MV-4-11 (cell line): ENCODE results near the gene PEAK3.
A peak's percentile ranks its signal among the peaks of the same experiment; 100 is the strongest.

ENCODE experiments used
- DNase-seq: peaks from one replicate; lab custom pipeline; 2025; lab: John Stamatoyannopoulos, UW

The PEAK3 gene

DNA sequence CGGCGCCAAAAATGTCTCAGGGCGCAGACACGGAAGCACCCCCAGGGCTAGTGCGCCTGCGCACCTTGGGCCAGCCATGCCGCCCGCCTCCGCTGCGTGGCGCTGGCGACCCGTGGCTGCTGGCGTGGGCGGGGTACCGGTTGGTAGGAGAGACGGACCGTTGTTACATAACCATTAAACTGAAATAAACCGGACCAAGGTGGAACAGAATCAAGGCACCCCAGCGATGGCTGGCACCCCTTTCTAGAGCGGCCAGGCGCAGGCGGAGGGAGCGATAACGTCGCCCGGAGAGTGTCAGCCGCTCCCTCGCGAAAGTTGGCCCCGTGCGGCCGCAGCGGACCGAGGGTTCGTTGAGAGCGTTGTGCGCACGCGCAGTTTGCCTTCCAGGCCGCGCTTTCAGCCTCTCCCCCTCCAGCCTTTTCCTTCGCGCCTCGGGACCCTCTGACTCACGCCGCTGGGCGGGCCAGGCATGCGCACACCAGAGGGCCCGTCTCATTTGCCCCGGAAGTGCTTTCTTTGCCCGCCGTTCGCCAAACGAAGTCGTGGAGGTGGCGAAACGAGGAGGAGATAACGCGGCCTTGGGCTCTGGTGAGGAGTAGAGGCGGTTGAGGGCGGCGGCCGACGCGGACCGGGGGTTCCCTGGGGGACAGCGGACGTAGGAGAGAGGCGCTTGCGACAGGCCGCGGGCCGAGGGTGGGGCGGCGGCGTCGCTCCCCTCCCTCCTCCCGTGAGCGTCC is 45.5 kb downstream of the PEAK3 start, which contains the start of the genes PLEKHJ1 and SF3A2:
PLEKHJ1 (minus strand) TSS at position 16 of the 737 bp plus-strand sequence. CDS start 81 bp downstream, outside the sequence.
SF3A2 (plus strand) TSS at position 511 of the 737 bp plus-strand sequence. CDS start 6,595 bp downstream, outside the sequence.
- DNase-seq: peak; percentile 98

DNA sequence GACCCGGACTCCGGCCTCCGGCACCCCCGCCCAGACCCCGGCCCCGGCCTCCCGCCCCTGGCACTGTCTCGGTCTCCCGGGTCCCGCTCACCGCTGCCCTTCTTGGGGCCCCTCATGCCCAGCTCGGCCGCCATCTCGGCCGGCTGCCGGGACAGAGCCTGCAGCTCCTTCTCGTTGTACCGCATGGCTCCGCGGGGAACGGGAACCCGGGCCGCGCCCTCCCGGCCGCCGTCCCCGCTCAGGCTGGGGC is 46.0 kb downstream of the PEAK3 start:
- no peak for DNase-seq

DNA sequence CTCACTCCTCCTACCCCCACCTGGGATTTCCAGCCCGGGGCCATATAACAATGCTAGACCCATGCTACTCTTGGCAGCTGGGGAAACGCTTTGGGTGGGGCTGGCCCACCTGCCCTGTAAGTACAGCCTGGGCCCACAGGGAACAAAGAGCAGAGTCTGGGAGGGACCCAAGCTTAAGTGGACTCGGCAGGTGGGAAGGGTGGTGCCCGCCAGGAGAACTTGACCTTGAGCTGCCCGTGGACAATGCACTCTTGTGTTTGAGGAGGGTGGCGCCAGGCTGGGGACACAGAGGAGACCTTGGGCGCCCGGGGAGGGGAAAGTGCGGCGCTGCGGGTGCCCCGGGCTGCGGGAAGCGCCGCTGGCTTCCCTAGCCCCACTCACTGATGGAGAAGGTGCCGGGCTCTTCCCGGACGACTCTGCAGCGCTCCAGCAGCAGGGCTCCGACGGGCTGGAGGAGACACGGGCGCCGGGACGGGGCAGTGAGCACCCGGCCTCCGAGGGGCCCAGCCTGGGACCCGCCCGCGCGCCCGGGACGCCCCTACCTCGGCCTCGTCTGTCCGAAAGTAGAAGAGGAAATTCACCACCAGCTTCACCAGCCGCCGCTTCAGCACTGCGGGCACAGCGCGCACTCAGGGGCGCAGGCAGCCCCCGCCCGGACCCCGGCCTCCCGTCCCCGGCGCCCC is 46.5 kb downstream of the PEAK3 start:
- no peak for DNase-seq

DNA sequence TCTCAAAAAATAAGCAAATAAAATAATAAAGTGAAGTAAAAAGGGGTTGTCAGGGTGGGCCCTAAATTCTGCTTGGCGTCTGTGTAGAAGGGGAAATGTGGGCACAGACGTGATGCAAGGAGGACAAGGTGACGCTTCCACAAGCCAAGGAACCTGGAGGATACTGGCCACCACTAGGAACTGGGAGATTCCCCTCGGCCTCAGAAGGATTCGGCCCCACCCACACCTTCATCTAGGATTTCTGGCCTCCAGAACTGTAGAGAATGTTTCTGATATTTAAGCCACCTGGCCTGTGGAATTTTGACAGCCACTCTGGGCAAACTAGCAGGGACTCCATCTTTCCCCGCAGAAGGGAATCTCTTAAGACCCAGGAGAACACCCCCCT is 47.0 kb downstream of the PEAK3 start:
- no peak for DNase-seq

DNA sequence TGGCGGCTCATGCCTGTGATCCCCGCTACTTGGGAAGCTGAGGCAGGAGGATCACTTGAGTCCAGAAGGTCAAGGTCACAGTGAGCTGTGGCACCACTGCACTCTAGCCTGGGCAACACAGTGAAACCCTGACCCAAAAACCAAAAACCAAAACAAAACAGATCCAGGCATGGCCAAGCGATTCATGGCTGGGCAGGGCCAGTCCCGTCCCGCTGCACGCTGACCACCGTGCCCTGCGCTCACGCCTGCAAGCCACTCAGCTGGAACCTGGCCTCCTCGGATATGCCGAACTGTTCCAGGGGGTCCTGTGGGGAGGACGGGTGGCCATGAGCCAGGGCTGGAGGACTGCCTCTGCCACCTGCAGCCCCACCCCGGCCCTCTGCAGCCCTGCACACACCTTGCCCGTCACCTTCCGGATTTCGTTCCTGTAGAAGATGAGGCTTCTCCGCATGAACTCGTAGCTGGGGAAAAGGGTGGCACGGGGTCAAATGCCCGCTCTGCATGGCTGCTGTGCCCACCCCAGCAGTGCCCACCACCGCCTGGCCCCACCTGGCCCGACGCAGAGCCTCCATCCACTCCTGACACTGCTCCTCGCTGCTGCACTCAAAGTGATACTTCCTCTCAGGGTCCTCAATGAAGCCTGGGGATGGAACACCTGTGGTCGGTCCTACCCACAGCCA is 48.2 kb downstream of the PEAK3 start:
- DNase-seq: no peak

DNA sequence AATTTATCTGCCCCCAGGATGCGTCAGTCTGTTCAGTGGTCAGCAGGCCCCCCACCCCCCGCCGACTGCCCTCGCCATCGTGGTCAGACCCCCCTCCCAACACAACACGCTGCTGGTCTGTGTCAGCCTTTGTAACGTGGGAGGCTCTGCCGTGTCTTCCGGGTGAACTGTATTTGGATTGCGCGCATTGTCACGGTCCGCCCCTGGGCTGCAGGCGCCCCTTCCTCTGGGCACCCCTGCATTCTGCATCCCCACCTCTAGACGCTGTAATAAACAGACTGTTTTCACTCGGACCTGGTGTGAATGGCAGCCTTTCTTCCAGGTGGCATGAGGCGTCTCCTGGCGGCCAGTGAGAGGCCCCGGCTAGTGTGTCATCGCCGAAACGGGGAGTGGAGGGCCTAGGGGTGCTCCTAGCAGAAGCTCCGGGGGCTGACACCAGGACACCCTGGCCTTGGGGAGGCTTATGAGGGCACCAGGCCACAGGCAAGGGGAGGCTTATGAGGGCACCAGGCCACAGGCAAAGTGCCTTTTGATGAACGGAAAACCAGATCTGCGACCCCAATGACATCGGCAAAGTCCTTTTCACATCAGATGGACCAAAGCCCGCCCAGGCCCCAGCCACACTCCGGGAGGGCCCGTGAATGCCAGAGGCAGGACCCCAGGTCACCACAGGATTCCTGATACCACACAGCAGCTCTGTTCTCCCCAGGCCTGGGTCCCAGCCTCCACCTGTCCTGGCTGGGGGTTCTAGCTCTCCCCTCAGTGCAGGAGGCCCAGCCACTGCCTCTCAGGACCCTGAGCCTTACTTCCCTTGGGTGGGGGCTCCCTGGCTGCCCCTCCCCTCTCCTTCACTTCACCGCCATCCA is 49.5 kb downstream of the PEAK3 start:
- DNase-seq: no peak

DNA sequence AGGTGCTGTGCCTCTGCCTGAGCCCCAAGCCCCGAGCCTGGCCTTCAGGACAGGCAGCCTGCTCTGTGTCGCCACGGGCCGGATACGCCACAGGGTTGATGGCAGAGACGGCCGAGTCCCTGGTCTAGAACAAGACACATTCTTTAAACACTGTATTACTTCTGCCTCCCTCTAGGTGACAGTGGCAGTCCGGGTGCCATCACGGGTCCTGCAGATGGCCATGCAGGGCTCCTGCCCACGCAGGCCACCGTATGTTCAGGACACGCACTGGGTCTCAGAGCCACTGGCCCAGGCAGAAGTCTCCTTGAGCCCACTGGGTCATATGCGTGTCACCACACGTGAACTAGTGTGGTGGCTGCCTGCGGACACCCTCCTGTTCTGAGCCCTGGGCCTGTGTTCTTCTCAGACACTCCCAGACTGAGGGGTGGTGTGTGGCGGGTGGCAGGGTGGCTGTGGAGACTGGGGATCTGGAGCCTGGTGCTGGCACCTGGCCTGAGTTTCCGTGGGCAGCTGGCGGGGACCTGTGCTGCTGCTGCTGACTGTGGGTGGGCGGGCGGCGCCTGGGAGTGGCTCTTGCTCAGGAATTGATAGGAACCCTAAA is 50.3 kb downstream of the PEAK3 start:
- DNase-seq: peak; percentile 50

DNA sequence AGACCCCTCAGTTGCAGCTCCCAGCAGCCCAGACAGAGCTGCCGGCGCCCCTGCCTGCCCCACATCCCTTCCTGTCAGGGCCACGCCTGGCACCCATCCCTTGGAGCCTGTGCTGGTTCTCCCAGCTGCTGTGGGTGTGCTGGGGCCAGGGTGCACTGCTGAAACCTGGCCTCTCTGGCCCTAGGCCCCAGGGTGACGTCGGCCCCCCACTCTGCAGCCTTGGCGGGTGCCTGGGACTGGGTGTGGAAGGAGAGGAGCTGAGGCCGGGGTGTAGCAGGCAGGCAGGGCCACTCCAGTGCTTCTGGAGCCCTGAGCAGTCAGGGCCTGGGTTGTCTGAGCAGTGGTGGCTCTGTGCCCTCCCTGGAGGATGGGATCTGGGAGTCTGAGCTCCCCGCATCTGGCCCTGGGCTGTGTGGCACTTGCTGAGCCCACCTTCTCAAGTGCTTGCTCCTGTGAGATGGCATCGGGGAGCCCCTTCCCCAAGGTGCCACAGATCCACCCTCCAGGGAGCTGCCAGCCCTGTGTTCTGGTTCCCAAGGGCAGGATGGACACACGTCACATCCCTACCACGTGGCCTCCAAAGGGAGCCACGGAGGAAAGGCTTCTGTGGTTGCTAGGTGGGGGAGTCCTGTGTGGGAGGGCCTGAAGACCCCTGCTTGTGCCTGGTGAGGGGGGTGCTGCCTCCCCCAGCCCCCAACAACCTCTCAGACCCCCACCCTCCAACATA is 51.0 kb downstream of the PEAK3 start:
- no peak for DNase-seq

DNA sequence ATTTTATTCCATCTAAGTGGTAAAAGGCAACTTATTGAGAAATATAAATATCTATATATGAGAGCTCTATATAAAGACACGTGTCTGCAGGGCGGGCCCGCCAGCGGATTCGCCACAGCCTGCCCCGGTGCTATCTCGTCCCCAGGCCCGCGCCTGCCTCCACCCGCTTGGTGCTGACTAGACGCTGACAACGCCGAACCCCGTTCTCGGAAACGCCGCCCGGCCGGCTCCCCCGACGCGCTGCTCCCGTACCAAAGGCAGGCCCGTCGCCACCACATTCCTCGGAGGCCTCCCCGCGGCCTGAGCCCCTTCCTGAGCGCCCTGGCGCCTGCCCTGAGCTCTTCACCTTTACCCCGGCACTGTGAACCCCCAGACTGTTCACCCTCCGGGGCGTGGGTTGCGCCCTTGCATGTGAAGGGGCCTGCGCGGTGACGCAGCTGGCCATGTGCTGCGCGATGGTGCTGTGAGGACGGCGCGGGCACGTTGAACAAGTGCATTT is 51.9 kb downstream of the PEAK3 start:
- DNase-seq: no peak

DNA sequence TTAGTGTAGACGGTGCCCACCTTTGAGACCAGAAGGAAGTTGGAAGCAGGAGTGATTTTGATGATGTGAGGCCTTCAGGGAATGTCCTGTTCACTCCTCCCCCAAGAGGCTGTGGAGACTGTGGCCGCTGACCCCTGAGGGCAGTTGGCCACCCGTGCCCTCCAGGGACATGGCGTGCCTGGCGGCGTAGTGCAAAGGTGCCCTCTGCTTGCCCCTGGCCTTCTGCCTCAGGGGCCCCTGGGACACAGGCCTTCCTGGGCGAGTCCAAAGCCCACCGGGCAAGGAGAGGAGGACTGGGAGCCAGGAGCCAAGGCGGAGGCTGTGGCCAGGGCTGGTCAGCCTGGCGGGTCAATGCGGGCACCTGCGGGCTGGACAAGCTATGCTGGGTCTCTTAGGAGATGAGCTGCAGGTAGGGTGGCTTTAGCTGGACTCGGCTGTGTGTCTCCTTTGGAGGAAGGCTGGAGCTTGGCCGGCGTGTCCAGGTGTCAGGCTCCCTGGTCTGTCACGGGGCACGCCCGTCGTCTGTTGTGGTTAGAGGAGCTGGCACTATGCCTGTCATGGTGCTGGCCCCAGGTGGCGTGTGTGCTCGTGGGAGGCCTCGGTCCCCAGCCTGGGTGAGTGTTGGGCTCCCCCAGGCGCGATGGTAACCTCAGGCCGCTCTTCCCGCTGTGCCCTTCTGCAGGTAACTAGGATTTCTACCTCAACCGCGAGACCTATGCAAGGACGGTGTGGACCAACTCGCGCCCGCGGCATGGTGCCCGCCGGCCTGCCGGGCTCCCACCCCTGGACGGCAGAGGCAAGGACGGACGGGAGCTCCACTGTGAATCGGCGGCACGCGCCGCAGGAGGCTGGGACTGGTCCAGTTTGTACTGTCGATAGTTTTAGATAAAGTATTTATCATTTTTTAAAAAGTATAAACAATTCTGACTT is 52.6 kb downstream of the PEAK3 start:
- DNase-seq: no peak

DNA sequence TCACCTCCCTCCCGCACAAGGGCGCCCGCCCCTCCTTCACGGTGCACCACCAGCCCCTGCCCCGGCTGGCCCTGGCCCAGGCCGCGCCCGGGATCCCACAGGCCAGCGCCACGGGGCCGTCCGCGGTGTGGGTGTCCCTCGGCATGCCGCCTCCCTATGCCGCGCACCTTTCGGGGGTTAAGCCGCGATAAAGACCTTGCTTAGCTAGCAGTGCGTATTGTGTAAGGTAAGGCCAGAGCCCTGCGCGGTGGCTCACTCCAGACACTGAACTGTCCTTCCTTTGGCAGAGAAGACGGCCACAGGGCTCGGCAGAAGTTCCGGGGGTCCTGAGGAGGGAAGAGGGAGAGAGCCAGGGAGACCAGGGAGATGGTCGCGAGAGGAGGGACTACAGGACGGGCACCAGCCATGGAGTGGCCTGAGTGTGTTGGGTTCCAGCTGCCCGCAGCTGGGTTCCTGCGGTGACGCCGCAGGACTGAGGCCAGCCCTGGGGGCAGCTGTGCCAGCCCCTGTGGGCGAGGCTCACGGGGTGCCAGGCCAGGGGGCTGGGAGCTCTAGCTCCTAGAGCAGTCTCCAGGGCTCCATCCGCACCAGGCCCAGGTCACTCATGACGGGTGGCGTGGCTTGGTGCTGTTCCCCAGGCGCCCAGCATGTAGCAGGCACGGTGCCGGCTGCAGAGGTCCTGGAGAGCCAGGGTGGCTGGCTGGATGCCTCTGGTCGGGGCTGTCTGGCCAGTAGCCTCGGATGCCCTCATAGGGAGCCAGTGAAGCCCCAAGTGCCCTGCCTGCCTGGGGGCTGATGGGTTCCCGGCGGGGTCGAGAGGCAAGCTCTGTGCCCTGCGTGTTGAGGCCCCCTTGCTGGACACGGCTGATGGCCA is 53.6 kb downstream of the PEAK3 start:
- no peak for DNase-seq

DNA sequence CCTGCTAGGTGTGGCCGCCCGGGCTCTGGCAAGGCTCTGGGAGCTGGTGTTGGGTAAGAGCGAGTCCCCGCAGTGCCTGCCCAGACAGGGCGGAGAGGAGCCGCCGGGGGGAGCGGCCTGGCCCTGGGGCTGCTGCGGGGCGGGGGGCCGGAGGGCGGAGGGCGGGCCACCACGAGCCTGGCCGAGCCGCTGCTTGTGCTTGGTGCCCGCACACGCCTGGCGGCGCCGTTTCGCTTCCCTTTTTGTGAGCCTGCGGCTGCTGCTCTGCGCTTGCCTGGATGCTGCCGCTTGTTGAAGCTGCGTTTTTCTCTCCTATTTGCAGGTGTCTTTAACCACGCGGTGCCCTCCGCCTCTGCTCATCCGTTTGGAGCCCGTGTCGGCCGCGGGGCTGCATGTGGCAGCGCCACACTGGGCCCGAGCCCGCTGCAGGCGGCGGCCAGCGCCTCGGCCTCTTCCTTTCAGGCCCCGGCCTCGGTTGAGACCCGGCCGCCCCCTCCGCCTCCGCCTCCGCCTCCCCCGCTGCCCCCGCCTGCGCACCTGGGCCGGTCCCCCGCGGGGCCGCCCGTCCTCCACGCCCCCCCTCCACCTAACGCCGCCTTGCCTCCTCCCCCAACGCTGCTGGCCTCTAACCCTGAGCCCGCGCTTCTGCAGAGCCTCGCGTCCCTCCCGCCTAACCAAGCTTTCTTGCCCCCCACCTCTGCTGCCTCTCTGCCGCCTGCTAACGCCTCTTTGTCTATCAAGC is 54.4 kb downstream of the PEAK3 start:
- DNase-seq: peak; percentile 96

DNA sequence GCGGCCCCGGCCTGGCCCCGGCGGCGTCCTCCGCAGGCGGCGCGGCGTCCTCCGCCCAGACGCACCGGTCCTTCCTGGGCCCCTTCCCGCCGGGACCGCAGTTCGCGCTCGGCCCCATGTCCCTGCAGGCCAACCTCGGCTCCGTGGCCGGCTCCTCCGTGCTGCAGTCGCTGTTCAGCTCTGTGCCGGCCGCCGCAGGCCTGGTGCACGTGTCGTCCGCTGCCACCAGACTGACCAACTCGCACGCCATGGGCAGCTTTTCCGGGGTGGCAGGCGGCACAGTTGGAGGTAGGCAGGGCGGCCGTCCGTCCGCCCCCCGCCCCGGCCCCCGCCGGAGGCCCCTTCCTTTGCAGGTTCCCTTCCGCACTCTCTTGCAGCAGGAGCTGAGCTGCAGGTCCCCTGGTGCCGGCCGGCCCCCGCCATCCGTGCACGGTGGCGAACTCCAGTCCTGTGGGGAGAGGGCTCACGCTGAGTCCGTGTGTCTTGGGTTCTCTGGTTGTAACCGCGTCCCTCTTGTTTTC is 55.1 kb downstream of the PEAK3 start:
- DNase-seq: no peak

DNA sequence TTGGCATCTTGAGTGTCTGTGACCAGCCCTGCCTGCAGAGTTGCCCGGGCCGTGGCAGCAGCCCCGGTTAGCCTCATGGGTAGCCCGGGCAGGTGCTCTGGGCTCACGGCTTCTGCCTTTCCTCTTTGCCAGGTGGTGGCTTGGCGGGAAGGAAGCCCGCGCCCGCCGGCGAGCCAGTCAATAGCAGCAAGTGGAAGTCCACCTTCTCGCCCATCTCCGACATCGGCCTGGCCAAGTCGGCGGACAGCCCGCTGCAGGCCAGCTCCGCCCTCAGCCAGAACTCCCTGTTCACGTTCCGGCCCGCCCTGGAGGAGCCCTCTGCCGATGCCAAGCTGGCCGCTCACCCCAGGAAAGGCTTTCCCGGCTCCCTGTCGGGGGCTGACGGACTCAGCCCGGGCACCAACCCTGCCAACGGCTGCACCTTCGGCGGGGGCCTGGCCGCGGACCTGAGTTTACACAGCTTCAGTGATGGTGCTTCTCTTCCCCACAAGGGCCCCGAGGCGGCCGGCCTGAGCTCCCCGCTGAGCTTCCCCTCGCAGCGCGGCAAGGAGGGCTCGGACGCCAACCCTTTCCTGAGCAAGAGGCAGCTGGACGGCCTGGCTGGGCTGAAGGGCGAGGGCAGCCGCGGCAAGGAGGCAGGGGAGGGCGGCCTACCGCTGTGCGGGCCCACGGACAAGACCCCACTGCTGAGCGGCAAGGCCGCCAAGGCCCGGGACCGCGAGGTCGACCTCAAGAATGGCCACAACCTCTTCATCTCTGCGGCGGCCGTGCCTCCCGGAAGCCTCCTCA is 55.7 kb downstream of the PEAK3 start:
- DNase-seq: no peak

DNA sequence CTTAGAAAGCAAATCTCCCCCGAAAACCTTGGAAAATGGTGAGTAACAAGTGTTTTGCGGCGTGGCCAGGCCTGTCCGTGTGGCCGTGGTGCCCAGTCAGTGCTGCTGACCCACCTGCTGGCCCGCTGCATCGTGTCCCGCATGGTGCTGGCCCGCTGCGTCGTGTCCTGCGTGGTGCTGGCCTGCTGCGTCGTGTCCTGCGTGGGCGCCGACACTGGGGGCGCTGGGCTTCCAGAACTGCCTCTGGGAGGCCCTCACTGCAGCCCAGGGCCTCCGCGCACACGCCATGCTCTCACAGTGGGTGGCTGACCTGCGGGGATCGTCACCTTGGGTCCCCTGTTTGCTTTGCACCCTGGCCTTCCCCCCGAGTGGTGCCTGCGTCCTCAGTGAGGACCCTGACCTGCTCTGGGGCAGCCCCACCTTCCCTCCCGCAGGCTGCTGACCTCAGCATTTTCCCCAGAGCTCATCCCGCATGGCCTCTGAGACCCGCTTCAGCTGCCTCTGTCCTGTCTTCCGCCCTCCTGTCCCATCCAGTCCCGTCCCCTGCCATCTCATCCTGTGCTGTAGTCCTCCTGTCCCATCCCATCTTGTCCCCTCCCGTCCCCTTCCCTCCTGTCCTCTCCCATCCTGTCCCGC is 56.4 kb downstream of the PEAK3 start:
- no peak for DNase-seq

DNA sequence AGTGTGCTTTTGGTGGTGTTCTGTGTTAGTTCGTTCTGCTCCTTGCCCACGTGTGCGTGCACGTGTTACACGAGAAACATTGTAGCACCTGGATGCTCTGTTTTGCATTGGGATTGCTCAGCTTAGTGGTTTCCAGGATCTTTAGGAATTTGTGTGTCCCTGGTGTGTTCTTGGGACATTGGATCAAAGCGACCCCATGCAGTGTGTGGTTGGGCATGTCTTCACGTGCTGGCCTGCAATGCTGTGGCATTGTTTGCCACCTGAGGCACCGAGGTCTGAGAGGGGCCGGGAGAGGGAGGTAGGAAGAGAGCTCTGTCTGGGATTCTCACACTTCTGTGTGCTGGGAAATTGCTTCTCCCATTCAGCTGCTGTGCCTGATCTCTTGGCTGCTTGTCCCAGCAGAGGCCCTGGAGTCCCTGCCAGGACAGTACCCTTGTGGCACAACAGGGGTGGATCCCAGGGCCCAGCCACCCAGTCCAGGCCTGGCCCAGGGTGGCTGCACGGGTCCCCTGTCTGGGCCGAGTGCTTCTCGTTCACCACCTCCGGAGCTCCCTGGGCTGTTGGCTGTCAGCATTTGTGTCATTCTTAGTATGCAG is 57.1 kb downstream of the PEAK3 start:
- DNase-seq: no peak
